GM19239 (cell line): ENCODE measurements around the gene ANKRD13D.
A peak's percentile ranks its signal among the peaks of the same experiment; 100 is the strongest.

Experiments
- DNase-seq: peaks from one replicate; pipeline ENCODE4 v3.0.0; 2011; ENCODE audit warnings: low spot score; ENCODE audit not compliant: insufficient read length
- FAIRE-seq: peaks from 2 replicates; lab custom pipeline; 2011; peaks lifted over from hg19 to GRCh38; lab: Jason Lieb, UNC

Gene ANKRD13D

DNA sequence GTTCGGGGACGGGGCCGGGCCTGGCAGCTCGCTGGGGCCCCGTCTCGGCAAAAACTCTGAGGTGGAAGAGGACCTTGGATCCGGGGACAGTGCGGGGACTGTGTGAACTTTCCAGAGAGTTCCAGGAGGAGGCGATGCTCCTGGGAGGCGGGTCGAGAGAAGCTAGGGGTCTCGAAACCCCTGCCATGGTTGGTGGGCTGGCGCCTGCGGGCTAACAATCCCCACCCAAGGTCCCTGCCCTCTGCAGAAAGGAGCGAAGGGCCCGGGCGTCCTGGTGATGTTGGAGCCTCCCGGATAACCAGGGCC, 27.5 kb upstream of the ANKRD13D start:
- no peak for DNase-seq
- no peak for FAIRE-seq

DNA sequence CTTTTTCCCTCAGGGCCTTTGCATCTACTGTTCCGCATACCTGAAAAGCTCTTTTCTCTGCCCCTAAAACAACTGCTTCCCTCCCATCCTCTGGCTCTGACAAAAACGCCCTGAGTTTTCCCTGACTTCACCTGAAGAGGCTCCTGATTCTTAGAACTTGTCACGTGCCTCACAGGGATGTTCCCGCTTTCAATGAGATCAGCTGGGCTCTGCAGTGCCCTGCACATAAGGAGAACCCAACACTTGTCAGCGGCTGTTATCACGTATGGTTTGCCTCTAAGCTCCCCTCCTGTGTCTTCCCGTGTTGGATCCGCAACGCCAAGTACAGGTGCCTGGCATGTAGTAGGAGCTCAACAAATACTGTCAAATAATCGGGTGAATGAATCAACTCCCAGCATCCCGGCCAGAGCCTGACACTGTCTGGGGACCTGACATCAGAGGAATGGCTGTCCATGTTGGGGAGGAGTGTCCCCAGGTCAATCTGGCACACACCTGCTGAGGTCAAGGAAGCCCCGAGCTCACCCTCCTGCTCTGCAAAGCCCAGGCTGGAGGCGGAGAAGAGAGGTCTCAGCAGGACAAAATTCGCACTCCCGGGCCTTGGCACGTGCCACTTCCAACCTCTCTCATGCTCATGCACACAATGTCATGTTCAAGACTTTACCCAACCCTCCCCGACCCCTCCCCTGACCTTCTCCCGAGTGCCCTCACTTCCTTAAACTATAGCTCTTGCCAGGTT, 27.0 kb upstream of the ANKRD13D start:
- FAIRE-seq (no peak), DNase-seq (no peak)

DNA sequence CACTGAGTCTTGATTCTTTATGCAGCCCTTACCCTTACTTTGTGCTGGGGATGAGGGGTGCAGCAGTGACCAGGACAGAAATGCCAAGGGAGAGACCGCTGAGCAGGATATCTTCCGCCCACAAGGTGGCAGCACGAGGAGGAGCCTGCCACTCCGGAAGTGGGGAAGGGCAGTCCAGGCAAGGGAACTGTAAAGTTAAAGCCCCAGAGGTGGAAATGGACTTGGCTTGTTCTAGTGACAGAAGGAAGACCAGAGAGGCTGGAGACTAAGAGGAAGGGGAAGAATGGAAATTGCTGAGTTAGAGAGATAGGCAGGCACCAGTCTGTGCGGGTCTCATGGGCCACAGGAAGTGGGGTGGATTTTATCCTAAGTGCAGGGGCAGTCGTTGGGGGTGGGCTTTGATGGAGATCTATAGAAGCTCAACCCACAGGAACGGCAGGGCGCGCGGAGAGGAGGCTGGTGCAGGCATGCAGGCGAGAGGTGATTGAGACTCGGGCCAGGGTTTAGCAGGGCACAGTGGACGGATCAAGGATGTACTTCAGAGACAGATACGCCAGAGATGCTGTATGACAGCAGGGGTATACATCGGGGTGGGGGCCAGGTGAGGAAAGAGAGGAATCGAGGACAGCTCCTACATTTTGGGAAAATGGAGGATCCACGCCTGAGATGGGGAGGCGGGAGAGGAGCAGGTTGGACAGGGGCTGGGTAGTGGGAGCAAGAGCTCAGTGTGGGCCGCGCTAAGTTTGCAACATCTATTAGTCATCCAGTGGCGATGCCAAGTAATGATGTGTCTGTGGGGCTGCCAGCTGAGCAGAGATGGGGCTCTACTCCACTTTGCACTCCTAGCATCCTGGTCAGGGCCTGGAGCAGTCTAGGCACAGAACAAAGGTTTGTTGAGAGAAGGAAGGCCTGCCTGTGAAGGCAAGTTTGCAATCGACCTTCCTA, 26.1 kb upstream of the ANKRD13D start:
- FAIRE-seq (peak; percentile 97), DNase-seq (peak; percentile 95)

DNA sequence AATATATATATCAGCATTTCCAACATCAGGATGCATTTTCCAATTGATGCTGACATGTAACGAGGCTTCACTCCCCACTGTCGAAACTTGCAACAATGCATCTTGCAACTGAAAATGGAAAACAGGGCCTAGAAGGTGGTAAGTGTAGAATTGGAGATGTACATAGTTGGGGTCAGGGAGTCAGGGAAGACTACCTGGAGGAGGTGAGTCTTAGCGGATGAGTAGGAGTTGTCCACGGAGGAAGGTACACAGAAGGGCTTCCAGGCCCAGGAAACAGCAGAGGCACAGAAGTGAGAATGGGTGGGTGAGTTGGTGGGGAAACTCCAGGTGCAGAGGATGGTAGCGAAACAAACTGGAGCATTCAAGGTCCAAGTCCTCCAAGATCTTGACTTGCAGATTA, 24.8 kb upstream of the ANKRD13D start:
- DNase-seq (no peak), FAIRE-seq (no peak)

DNA sequence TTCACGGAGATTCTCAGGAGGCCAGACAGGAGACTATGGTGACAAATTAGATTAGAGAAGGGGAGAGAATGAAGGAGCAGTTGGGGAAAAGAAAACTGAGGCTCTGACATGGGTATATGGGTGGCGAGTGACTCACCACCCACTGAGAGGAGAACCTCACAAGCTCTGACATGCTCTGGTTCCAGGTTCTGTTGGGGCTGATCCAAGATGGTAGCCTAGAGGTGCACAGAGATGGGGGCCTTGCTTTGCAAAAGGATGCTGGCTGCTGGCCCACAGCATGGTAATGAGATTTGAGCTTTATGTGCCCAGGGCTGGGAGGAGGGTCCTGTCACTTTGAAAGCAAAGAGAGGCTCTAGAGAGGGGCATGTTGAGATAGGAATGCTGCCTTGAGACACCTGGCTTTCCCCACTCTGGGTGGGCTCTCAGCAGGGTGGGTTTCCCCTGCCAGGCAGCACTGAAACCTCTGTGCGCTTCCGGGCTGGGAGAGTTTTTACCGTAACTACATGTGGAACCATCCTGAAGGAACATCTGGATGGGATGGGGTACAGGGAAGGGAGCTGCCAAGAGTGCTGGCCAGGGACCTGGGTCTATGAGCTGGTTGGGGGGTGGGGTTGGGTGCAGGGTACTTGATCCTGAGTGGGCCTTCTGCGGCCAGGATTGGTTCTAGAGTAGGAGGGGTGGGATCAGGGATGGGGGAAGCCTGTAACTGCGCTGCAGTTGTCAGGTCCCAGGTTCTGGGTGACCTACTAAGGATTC, 24.0 kb upstream of the ANKRD13D start:
- FAIRE-seq (no peak), DNase-seq (no peak)

DNA sequence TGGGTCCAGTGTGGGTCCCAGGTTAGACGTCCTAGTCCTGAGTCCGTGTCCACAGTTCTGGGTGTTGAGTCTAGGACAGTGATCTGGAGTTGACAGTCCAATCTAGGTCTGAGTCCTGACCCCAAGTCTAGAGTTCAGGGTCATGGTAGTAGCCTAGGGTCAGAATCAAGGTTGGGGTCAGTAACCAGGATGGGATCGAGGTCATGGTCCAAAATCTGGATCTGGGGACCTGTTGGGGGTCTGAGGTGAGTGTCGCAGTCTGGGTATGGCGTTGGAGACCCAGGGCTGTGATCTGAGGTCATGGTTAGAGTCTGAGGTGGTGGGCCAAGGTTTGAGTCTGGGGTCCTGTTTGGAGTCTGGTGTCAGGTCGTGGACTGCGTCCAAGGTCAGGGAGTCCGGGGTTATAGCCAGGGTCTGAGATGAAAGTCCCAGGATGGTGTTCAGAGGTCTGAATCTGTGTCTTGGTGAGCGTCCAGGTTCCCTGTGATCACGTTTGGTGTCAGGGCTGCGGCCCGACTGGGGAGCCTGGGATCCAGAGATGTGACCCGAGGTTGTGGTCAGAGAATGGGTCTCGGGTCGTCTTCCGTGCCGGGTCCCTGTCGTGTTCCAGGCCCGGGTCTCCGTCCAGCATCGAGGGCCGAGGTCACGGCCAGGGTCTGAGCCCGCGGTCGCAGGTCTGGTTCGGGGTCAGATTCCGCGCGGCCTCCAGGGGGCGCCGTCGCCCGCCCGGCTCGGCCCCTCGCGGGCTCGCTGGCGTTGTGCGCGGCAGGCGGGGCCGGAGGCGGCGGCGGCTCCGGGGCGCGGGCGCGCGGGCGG, 23.3 kb upstream of the ANKRD13D start:
- DNase-seq (peak; percentile 85), FAIRE-seq (no peak)

DNA sequence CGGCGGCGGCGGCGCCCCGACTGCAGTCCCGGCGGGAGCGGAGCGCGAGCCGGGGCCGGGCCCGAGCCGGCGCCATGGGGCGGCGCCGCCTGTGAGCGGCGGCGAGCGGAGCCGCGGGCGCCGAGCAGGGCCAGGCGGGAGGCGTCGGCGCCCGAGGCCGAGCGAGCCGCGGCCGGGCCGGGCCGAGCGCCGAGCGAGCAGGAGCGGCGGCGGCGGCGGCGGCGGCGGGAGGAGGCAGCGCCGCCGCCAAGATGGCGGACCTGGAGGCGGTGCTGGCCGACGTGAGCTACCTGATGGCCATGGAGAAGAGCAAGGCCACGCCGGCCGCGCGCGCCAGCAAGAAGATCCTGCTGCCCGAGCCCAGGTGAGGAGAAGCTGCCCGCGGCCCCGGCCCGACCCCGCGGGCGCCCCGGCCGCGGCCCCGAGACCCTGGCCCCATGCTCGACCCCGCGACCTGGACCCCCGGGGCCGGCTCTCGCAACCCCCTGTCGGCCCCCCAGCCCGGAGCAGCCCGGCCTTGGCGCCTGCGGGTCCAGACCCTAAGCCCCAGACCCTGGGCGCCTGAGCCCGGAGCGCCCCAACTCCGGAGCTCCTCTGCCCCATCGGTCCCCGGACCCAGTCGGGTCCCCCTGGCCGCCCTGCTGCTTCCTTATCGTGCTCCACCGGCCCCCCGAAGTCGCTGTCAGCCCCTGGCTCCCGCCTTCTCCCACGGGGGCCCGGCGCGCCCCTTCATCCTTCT, 22.5 kb upstream of the ANKRD13D start, which contains the start of gene GRK2:
Gene GRK2, plus strand, starts transcription at position 25 of the 739 bp plus-strand sequence. Its CDS starts 227 bp downstream, at position 252.
- FAIRE-seq (no peak), DNase-seq (no peak)

DNA sequence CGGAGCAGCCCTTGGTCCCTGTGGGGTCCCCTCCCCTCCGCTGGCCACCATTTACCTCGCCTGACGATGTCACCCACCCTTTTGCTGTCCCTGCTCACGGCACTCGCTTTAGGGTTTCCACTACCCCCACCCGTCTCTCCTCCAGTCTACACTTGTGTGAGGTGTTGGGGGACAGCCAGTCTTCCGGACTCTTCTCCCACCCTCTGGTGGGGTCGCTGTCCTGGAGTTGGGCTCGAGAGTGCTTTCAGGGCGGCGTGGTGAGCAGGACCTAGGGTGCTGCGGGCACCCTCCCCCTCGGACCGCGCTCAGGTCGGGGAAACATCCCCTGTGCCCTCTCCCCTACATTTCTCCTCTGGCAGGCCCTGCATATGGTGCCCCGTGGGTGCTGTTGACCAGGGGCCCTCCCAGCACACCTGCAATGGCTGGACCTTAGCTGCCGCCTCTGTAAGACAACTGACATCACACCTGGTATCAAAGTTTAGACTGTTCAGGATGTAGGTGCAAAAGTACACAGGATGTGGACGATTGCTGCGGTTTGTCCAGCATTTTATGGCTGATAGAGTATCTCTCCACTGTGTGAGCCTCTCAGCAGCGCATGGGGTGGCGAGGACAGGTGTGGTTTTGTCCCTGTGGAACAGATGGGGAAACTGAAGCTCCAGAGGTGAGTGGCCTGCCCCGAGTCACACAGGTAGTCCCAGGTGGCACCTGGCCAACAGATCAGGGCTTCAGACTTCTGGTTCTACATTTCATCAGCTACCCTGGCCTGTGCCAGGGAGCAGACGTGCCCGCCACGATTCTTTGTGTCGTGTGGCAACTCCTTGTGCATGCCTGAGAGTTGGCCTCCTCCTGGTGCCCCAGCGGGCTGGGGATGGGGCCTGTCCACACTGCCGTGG, 21.7 kb upstream of the ANKRD13D start:
- FAIRE-seq (peak; percentile 74), DNase-seq (no peak)

DNA sequence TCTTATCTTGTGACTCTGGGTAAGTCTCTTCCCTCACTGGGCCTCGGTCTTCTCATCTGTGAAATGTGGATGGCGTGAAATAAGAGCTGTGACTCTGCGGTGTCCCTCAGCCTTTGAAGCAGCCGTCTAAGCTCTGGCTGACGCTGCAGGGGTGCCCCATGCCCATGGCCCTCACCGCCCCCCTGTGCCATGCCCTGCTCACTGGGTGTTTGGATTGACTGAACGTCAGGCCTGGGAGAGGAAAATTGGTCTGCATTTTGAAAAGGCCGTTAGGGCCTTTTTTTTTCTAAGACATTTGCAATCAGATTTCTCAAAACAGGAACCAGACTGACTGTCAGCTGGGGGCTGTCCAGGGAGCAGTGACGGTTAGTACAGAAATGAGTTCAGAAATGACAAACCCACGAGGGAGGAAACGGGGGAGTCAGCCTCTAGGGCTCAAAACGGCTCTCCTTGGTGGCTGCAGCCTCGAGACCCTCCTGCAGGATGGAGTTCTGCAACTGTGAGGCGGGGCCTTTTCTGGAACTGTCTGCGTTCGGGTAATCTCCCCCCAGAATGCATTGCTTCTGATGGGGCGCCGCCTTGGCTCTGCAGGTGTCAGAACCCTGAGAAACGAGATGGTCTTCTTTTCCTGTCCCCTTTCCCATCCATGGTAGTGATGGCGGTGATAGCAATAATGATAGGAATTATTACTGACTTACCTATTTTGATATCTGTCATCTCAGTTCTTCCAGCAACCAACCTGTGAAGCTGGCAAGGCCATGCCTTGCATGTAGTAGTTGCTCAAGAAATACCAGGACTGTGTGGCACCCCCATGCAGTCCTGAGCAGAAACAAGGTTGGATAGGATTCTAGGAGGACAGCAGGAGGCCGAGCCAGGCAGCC, 20.8 kb upstream of the ANKRD13D start:
- FAIRE-seq, result peak; percentile 95
- peak; percentile 75 for DNase-seq

DNA sequence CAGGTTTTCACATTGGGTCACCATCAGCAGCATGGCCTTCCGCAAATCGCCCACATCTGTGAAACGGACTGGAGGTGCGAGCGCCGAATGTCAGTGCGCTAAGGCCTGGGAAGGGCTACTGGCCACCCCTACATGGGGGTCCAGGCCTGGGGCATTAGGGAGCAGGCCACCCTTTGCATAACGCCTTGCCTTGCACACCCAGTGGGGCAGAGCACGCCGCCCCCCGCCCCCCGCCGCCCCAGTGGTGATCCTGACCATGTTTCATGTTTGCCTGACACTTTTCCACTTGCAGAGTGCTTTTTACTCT, 20.2 kb upstream of the ANKRD13D start:
- FAIRE-seq, result no peak
- no peak for DNase-seq

DNA sequence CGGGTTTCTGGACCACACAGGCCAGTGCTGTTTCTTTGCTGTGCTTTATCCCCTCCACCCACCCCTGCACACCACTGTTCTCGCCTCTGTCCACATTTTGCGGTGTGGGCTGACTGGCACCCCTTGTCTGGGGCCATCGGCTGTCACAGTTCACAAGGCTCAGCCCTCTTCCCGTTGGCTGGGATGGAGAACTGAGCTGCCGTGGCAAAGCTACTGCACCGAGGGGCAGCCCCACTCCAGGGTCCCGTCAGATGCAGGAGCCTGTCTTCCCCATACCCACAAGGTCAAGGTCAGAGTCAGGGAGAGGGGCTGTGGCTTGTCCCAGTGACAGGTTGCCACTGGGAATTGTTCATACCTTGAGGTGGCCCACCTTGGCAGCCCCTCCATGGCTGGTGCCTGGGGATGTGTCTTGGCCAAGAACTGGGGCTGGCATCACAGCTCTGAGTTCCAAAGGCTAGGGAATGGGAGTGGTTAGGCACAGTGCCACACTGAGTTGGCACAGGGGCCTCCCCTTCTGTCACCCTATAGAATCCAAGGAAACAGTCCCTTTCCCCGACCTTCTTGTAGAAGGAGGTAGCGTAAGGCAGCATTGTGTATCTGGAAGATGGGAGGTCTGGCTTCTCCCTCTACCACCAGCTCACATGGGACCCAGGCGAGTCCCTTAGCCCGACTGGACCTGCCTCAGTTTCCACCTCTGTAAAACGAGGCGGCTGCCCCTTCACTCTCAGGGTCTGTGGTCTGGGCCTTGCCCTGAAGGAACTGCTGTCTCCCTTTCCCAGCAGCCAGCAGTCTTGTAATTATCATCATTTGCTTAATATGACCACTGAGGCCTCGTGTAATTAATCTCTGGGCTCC, 19.5 kb upstream of the ANKRD13D start:
- no peak for FAIRE-seq

DNA sequence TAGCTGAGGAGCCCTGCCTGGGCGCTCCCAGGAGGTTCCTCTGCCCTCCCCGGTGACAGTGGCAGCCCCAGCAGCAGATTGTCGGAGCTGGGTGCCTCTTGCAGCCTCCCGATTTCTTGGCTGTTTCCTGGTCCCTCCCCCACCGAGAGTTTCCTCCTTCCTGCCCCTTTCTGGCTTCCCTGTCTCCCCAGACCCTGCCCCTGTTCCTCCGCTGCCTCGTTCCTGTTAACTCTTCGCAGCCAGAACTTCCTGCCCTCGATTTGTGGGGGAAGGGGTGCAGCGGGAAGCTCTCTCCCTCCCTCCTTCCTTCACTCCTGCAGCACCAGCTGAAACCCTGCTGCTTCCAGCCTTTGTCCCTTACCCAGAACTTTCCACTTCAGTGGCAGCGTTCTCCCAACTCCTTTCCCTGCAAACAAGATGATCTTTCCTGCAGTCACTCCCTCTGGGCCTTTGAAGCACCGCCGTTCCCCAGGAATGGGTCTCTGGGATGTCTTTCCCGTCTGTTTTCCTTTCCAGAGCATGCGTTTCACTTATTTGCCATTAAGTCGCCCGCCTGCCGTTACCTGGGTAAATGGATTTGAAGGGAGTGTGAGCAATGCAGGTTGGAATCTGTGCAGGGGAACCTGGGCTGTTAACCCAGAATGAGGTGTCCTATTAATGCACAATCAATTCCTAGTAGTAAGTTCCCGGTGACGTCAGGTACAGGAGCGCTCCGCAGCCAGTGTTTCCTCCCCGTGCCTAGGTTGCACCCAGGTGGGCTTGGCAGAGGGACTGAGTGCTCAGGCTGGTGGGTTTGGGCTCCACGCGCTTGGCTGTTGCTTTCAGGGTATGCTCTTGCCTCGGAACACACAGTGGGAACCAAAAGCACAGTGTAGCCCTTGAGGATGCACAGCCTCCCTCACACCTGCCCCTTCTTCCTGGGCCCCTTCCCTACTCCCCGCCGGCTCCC, 18.6 kb upstream of the ANKRD13D start:
- peak; percentile 92 for FAIRE-seq

More for the DNA sequence above, 19.5 kb upstream of the ANKRD13D start:
- no peak for DNase-seq

DNA sequence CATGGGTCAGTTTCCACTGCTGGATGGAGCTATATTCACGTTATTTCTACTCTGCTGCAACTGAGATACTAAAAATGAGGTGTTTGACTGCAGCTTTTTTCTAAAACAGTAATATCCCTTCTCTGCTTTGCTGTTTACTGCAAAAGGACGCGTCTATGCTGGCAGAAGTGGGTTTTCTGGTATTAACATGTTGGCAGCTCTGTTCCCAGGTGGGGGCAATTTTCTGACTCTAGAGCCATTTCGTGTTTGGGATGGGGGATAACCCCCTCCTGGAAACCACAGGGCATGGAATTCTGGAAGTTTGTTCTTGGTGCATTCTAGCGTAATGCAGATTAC, 17.9 kb upstream of the ANKRD13D start:
- no peak for DNase-seq
- FAIRE-seq, result no peak

More for the DNA sequence above, 18.6 kb upstream of the ANKRD13D start:
- no peak for DNase-seq

DNA sequence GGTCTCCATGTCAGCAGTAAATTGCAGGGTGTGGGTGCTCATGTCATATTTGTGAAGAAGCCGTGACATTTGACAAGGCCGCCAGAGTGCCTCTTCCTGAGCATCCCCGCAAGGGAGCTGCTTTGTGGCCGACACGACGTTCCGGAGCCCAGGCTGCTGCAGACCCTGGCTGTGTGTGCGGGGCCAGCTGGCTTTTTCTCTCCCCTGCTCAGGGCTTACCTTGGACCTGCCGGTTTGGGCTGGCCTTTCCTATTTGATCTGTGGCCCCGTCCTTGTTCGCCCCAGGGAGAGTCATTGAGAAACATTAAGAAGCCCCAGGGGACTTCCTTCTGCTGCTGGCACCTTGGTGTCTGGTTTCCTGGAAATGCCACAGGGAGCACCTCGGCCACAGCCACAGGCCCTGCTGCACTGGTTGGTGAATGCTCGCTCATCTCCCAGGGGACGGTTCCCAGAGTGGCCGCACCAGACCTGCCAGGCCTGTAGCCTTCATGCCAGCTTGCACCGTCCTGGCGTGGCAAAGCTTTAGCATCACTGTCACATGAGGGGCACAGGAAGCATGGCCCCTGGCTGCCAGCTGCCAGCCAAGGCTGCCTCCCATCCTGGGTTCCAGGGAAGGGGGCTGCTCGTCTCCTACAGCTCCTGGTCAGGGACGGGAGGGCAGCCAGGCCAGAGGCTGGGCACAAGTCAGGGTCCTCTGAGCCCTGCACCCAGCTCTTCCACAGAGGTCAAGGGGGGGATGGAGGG, 17.4 kb upstream of the ANKRD13D start:
- no peak for DNase-seq
- FAIRE-seq, result peak; percentile 68
